CD4-positive, alpha-beta T cell treated with Interleukin-1 beta for 1 hour (primary cell): Measurements from ENCODE around the gene NPS.
A peak's percentile ranks its signal among the peaks of the same experiment; 100 is the strongest.

Source experiments
- DNase-seq, 2 donors: peaks; one replicate each; pipeline ENCODE4 v3.0.0-alpha.2; 2020 to 2022

The NPS gene

DNA sequence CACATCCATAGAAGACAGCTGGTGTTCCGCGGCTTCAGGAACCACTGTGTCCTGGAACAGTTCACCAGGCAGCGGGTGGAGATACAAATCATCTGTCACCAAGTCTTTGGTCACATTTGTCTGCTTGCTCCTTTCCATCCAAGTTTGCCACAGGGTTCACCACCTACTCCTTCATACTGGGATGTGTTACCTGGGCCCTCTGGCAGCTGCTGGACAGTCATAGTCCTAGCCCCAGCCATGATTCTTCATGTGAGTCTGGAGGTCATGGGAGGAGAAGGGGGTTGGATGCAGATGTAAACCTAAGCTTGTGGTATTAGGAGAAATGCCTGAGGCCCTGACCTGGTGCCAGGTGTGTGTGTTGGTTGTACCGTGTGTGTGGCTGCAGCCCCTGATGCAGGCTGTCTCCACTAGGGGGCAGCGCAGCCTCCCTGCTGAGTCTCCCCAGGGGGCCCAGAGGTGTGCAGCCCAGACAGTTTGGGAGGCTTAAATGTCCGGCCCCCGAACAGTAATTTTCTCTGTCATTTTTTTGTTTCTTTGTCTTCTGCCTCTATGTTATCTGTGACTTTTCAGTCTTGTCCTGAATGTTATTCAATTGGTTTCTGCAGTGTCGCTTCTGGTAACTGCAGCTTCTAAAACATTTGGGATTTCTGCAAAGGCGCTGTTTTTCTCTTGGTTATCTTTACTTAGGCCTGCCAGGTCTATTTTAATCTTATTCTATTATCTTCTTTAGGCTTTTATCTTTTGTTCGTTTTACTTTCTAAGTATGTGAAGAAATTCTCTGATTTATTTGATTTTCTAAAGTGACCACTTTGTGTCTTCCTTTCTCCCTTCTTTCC, 14.8 kb downstream of the NPS start:
- DNase-seq = peak in 1 of 2 donors; percentile 8

DNA sequence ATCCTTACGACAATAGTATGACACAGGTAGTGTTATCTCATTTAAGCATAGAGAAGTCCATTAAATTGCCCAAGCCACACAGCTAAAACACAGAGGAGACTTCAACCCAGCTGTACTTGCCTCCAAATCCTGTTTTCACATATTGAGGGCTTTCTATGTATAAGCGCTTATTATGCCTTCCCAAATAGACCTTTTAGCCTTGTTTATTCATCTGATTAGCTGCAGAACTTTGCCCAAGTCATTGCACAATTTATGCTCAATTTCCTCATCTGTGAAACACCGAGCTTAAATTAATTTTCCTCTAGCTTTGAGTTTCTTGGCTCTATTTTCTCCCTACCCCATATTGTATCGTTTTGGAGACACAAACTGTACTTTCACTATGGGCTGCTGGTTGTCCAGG, 15.5 kb downstream of the NPS start:
- DNase-seq = no peak

DNA sequence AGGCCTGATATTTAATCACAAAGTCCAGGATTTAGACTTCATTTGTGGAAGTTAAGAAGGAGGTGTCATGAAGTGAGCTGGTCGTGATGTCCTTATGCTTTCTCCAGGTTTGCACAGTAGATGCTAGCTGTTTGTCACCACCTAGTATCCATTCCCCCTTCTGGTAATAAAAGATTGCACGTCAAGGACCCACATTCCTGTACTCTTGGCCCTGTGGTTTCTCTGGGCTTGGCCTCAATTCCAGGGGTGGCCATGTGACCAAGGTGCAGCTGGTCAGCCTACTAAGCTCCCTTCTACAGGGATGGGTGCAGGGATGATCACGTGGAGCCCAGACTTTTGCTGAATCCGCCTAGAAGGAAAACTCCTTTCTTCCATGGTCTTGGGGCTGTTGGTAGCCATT, 16.5 kb downstream of the NPS start:
- DNase-seq = no peak

DNA sequence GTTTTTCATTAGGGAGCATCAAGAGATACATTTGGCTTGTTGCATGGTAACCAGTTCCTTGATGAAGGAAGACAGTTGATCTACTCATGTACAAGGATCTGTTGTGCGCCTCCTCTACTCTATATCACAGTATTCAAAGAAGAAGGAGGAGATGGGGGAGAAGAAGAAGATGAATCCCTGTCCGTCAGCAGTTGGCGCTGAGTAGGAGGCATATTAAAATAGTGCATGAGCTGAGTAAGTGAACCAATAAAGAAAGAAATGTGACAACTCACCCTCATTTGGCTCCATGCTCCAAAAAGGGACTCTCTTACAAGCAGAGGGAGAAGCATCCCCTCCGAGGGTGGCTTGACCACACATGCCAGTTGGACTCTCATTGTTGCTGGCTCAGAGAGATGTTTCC, 20.1 kb downstream of the NPS start:
- DNase-seq = no peak

DNA sequence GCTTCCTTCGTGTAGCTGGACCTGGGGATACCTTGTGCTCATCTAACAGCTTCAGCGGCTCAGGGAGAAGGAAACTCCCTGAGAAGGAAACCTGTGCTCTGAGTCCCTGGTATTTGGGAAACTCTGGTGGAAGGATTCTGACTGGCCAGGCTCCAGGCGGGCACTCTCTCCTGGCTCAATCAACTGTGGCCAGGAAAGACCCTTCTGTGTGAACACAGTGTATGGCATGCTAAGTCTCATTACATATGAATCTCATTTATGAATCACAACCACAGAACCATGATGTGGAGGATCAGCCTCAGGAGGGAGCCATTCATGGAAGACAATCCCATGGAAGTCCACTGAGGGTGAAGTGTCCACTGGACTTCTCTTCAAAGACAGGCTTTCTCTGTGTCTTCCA, 20.9 kb downstream of the NPS start:
- DNase-seq = no peak

DNA sequence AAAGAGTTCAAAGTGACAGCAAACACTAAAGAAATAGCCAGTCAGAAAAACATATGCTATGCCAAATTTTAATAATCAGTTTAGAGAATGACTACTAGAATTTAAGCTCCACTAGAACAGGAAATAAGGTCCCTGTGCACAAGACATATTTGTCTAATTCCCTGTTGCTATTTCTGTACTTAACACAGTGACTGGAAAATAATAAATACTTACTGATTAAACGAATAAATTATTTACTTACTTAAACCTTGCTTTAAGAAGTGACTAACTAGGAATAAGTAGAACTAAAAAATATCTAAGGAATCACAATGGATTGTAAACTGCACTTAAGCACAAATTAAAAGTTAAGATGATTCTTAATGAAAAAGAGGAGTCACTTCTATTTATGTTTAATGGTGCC, 22.3 kb downstream of the NPS start:
- DNase-seq = no peak

DNA sequence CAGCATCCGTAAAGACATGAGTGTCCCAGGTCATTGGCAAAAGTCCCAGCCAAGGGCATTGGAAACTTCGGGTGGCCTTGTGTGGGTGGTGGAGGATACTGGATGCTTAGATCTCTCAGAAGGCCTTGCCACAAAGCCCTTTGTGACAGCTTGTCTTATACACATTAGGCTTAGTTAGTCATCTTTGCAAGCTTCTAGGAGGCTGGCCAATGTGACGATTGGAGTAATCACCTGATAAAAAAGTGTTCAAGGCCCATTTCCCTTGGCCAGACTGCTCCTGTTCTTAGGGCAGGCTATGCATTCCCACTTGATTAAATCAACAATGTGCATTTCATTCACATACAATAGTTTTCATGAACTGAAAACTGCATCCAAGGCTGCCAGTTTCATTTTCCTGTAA, 26.9 kb downstream of the NPS start:
- no peak for DNase-seq

DNA sequence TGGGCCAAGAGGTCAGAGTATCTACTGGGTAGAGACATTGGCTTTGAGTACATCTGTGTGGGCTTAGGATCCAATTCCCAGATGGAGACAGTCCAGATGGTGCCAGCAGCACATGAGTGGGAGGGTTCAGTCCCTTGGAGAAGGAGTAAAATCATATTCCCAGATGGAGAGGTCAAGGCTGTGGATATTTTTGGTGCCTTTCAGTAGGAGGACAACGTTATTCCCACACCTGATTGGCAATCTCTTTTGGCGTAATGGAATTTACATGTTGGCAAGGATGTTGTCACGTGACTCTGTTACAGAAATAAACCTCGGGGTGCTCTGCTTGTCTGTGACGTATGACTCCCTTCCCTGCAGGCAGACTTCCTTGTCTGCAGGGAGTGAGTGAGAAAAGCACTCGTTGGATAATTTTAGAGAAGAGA, 27.6 kb downstream of the NPS start:
- DNase-seq = no peak

DNA sequence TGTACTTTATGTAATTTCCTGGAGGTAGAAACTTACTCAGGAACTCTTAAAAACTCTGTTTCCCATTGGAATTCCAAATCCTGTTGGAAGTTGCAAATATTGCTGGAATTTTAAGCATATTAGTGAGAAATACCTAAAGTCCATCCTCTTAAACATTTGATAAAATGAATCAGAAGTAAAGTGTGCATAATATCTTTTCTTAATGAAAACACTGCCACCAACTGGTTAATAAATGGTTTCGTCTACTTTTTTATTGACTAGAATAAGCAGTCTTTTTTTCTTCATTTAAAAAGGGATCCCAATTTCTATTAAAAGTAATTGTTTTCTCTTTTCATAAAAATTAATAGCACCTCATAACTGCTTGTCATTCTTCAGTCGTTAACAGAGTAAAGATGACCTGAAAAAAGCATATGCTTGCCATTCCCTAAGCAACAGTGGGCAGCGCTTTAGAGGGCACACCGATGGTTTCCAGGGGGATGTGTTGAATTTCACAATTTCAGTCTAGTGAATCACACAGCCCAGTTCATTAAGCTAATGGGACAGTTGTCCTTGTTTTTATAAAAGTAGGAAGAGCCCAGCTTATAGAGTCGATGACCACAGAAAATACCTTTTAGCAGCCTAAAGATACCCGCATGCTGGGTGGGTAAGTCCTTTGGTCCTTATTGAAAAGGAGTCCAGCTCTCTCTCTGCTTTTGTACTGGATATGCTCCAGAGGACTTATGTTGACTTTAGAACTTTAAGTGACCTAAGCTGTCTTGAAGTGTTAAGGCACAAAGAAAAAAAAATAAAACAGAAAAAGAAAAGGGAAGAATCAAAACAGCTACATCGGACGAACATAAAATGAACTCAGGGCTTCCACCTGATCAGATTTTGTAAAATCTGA, 28.5 kb downstream of the NPS start:
- no peak for DNase-seq

DNA sequence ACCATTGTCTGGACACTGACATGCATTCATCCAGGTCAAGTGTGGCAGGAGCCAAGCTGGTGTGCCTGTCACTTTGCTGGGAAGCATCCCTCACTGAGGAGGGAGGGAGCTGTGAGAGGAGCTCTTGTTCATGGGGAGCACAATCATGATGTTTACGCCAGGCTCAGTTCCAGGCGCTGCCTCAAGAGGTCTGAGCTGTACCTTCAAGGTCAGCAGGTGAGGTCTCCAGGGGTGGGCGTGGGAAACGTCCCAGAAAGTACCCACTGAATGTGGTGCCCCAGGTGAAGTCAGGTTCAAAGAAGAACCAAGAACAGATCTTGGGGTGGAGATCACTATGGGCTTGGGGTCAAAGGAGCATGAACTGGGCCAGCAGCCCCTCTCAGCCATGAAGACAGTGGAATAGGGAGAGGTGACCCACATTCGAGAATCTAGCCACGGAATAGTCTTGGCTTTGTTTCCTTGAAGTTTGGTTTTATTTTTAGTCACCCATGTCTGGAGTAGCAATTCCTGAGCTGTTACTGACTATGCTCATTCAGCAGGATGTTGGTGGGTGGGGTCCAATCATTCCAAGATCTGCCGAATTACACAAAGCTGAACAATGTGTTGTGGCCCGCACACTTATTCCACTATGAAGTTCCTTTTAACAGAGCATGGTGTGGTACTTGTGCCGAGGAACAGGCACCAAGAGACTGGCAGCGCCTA, 29.3 kb downstream of the NPS start:
- no peak for DNase-seq

DNA sequence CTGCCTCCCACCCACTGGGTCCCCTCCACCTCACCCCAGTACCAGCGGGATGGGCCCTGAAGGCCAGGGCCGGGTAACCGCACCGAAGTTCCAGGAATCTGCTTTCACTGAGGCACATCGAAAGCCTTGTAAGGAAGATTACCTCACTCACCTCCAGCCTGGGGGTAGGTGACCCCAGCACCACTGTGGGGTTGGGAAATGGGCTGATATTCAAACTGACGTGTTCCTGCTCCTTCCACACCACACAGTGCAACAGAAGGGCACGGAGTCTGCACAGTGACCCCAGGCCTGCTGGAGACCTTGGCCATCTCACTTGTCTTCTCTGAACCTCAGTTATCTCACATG, 29.8 kb downstream of the NPS start:
- DNase-seq = no peak

DNA sequence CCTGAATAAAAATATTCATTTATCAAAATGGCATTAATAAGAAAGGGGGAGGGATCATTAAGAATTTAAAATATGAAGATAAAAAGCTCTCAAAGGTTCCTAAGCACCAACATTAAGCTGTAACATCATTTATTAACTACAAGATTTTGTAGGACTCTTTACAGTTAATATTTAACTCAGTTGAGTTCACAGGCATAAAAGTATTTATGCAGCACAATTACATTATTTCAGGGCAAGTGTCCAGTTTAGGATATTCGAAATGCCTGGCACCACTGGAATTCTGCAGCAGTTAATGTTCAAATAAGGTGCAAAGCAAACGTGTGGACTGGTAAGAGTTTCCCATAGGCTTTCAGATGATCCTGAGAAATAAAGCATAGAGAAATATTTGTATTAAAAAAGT, 30.5 kb downstream of the NPS start:
- DNase-seq = no peak

DNA sequence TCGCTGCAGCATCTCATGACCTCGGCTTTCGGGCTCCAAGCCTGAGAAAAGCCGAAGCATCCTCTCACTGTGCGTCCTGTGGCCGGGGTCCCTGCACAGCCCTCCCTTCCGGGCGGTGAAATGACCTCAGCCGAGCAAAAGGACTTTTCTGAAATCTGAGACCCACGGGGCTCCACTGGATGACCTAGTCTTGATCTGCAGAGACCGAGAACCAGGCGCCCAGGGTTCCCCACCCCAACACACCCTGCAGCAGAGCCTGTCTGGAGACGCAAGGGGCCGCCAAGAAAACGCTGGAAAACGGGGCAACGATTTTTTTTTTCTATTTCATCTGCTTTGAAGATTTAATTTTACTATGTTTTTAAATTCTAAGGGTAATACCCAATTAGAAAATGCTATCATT, 31.7 kb downstream of the NPS start:
- no peak for DNase-seq

DNA sequence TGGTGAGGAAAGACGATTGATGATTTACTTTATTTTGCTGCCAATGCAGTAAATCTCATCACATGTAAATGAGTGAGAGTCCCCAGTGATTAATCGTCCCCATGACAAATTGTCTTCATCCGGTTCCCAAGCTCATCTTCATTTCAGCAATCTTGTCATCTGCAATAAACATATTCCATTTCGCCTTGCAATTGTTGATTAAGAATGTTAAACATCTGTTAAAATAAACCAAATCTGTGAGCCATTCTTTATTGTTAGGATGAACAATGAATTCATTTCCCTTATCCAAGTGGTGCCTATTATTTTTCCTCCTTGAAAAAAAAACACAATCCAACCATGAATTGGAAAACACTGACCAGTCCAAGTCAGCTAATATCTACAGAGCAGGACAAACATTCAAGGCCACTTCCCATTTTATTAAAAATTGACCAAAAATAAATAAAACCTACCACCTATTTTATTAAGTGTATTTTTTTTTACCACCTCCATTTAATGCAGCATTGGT, 36.5 kb downstream of the NPS start:
- no peak for DNase-seq

DNA sequence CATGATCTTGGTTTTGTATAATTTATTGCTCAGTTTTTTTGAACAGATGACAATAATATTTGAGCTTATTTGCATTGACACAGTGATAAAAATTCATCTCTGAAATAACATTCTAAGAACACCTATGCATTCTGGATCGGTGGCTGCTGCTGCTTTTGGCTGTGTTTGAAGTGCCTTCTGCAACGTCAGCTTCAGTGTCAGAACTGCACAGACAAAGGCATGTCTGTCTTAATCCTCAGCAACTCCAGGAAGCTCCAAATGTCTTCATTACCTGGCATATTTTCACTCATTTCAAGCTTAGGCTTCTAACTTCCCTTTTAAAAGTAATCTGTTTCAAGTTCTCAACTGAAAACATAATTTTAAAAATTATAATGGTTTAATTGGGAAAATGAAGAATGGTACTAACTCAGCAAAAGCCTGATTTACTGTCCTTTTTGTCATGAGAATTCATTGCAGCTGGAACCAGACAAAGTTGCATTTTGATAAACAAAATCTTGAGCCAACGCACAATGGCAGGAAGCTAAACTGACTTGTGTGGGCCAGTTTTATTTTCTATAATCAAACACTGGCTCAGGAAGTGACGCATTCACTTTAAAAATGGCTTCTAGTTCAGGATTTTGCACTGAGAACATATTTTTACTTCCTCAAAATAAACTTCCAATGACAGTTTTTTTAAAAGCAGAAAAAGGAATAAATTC, 38.7 kb downstream of the NPS start:
- DNase-seq = no peak

DNA sequence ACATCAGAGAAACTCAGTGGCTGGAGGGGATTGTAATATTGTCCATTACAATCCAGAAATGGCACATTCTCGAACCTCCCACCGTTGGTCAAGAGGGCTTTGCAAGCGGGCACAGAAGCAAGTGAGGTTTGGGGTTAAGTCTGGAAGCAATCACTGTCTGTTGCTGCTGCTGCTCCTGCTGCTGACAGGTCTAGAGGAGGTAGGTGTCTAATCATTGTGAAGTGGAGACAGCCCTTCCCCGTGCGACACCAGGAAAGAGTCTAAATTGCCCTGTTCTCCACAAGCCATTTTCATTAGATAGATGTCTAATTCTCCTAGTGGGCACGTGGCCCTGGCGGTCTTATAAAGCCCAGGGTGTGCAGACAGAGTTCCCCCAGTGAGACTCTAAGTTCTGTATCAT, 43.5 kb downstream of the NPS start:
- no peak for DNase-seq

DNA sequence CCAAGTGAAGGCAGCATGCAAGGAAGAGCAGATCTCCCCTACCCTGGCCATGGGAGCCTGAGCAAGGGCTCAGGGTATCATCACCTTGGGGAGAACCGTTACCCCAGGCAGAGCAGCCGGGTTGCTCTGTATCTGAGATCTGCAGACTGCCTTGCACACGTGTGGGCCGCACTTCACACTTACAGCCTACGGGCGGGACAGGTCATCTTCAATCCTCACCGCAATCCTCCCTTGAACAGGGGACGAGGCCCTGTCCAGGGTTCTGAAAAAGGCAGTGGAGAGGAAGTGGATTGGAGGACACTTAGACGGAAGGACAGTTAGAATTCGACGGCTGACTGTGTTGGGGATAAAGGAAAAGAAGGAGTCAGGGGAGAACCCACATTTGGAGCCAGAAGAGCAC, 51.4 kb downstream of the NPS start:
- no peak for DNase-seq
